Measurements from ENCODE around the gene IL1RAPL1.
A peak's percentile ranks its signal among the peaks of the same experiment; 100 is the strongest.

The IL1RAPL1 gene

DNA sequence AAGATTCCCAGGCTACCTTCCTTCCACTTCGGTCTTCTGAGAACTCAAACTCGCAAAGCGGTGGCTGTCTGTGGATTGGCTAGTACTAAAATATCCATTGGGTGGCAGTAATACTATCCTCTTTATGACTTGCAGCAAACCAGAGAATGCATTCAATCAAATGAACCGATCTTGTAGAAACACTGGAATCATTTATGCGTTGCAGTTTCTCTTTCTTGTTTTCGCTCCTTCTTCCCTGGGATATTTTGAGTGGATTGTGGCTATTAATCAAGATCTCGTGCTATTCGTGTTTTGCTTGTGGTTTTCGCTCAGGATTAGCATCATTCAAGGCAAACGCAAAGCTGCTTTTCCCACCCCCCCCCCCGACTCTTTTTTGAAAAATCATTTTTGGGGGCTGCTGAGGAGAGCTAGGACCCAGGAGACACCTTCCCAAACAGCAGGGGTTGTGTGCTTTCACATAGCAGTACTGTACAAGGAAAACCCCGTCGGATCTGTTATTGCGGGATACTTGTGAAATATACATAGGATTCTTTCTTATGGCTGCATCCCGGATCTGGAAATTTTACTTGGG, at the start of gene IL1RAPL1:
Gene IL1RAPL1, plus strand, starts transcription at position 466 of the 571 bp plus-strand sequence.
- TF ChIP-seq, protein P1, sequence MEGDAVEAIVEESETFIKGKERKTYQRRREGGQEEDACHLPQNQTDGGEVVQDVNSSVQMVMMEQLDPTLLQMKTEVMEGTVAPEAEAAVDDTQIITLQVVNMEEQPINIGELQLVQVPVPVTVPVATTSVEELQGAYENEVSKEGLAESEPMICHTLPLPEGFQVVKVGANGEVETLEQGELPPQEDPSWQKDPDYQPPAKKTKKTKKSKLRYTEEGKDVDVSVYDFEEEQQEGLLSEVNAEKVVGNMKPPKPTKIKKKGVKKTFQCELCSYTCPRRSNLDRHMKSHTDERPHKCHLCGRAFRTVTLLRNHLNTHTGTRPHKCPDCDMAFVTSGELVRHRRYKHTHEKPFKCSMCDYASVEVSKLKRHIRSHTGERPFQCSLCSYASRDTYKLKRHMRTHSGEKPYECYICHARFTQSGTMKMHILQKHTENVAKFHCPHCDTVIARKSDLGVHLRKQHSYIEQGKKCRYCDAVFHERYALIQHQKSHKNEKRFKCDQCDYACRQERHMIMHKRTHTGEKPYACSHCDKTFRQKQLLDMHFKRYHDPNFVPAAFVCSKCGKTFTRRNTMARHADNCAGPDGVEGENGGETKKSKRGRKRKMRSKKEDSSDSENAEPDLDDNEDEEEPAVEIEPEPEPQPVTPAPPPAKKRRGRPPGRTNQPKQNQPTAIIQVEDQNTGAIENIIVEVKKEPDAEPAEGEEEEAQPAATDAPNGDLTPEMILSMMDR (conservative IDR thresholded peaks at IDR 0.05; ENCODE audit: low read length): peak; percentile 31
- peak within 1 kb of the TSS; percentile 17 for H3K4me3 ChIP-seq (ENCODE audit: low read length)
- peak; percentile 12 for DNase-seq (ENCODE audit: low read depth)

DNA sequence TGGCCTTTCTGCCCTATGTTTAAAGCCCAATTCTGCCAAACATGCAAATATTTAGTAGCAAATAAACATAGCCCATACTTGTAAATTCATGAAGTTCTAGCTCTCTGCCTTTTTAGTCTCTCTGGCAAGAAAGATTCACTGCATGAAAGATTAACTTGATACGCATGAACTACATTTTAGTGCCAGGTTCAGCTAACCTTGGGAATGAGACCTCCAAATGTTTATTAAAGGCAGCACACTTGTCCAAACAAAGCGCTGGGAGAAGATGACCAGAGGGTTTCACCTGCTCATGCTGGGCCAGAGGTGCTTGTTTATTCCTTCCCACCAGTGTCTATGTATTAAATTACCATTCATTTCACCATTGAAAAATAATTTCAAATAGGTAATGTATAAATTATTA, 44.5 kb upstream of the IL1RAPL1 start:
- TF ChIP-seq, protein P1 (conservative IDR thresholded peaks at IDR 0.05; ENCODE audit: low read length): no peak
- DNase-seq (ENCODE audit: low read depth): no peak
- no peak overlapping the region for H3K4me3 ChIP-seq (ENCODE audit: low read length)

DNA sequence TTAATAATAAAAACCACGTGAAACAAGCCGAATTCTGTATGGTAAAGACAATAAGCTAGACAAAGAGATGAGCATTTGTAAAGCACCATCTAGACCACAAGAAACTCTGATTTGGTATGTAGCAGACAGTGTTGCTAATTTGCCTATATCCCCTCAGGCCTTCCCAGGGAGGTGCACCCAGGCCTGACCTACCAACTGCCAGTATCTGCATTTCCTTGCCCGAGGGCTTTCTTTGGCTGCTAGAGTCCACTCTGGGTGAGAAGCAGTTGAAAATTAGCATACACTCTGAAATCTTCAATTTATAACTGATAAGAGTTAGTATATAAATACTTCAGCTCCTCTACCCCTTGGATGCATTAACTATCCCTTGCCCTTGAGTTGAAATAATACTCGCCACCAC, 37.4 kb upstream of the IL1RAPL1 start:
- TF ChIP-seq, protein P1 (conservative IDR thresholded peaks at IDR 0.05; ENCODE audit: low read length): no peak
- H3K4me3 ChIP-seq (ENCODE audit: low read length): no peak overlapping the region
- DNase-seq (ENCODE audit: low read depth): no peak

DNA sequence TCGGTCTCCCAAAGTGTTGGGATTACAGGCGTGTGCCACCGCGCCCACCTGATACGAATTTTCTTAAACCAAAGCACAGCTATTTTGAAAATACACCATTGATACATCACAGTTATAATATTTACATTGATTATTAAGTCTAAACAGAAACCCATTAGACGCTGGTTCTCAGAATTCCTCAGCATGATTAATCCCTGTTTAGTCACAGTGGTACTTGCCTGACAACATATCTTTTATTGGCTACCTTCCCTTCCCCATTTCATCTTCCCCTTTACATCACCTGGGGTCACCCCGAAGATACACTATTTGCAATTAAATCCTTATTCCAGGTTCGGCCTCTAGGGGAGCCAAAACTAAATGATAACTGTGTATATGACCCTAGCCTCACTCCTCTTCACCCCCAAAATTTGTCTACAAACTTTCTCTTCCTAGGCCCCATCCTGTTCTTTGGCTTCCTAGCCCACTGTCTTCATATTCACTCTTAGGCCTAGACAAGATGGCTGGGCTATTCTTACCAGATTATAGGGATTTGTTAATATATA, 36.8 kb upstream of the IL1RAPL1 start:
- DNase-seq (ENCODE audit: low read depth): no peak
- H3K4me3 ChIP-seq (ENCODE audit: low read length): no peak overlapping the region
- TF ChIP-seq, protein P1 (conservative IDR thresholded peaks at IDR 0.05; ENCODE audit: low read length): no peak

DNA sequence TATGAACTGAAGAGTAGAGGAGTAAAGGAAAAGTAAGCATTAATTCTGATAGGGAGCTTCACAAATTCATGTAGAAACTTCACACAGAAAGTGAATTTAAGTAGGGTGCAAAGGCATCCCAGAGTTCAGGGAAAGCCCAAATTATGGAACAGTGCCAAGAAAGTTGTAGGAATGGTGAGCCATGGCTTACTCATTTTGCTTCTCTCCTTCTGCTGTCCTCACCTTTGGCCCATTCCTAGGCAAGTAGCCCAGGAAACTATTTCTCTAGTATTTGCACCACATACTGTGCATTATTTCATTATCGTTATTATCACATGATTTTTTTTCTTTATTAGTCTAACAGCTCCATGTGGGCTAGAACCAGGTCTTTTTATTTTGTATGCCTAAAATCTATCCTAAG, 34.9 kb upstream of the IL1RAPL1 start:
- no peak overlapping the region for H3K4me3 ChIP-seq (ENCODE audit: low read length)
- TF ChIP-seq, protein P1 (conservative IDR thresholded peaks at IDR 0.05; ENCODE audit: low read length): no peak
- DNase-seq (ENCODE audit: low read depth): no peak

DNA sequence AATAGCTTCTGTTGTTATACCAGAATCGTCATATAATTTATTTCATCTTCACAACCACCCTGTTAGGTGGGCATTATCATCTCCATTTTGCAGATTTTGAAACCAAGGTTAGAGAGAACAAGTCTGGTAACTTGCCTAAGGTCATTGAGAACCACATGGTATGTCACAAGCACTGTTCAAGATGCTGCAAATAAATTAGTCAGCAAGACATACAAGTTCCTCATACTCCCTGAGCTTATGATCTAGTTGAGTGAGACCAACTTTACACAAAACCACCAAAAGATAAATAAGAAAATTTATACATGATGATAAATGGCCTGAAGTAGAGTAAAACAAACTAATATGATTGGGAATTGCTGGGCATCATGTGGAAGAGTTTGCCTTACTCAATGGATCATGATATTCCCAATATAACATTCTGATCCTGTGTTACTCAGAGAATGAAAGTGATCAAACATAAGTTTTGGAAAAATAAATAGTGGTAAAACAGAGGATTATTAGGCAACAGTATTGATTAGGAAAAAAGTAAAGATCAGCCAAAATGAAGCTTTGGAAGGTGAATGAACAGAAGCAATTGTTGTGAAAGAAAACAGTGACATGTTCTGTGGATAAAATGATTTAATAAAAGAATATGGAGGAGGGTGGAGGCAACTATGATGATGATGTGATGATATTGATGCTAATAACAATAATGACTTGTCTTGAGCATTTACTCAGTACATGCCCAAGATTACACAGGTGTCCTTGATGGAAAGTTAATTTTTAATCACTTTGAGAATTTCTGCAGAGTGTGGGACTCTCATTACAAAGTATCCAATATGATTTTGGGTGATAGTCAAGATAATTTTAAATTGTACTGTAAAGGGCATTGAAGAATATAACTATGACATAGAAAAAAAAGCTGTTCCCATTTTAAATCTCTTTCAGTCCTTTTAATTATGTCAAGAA, 34.1 kb upstream of the IL1RAPL1 start:
- no peak overlapping the region for H3K4me3 ChIP-seq (ENCODE audit: low read length)
- no peak for DNase-seq (ENCODE audit: low read depth)
- TF ChIP-seq, protein P1 (conservative IDR thresholded peaks at IDR 0.05; ENCODE audit: low read length): no peak

Data from AG10803 (cell line).